Gastrocnemius medialis (tissue), 4 donors: Measurements from ENCODE around the gene SKIC8. TPM values are rescaled to one million over a fixed set of nuclear protein-coding genes. Genes with fewer than 3 reads are reported as not detected.

ENCODE experiments used
- ATAC-seq, 2 donors: fragments of 150-250 bp; one replicate each; pipeline ENCODE4 v1.9.1; 2016
- DNase-seq, 2 donors: peaks; one replicate each; pipeline ENCODE4 v3.0.0-alpha.2; 2019
- H3K27ac ChIP-seq, 4 donors: fragments of 200-600 bp; sonication (generic); 1 replicate in 1 of 4; 2 replicates in 3 of 4; pipeline ENCODE4 v1.5.1; 2016 to 2018; ENCODE audit warnings: mild to moderate bottlenecking in 2 of 4, moderate library complexity in 1 of 4
- H3K27me3 ChIP-seq, 3 donors: fragments of 200-600 bp; sonication (generic) in 2 of 3; 1 replicate in 1 of 3; 2 replicates in 2 of 3; pipeline versions ENCODE4 v1.5.1 to v1.6.0; 2016 to 2019; ENCODE audit warnings: mild to moderate bottlenecking in 1 of 3, moderate library complexity in 1 of 3
- H3K36me3 ChIP-seq, 2 donors: fragments of 200-600 bp; sonication (generic) in 1 of 2; one replicate each; pipeline ENCODE4 v1.5.1; 2017 to 2018
- H3K4me1 ChIP-seq, 2 donors: fragments of 200-600 bp; sonication (generic) in 1 of 2; one replicate each; pipeline ENCODE4 v1.5.1; 2016 to 2017; ENCODE audit warnings: mild to moderate bottlenecking in 2 of 2
- H3K4me3 ChIP-seq, 4 donors: fragments of 200-600 bp; sonication (generic) in 3 of 4; 1 replicate in 1 of 4; 2 replicates in 3 of 4; pipeline ENCODE4 v1.5.1; 2016 to 2019; ENCODE audit warnings: mild to moderate bottlenecking in 2 of 4
- H3K9me3 ChIP-seq, 3 donors: fragments of 200-600 bp; sonication (generic) in 2 of 3; 1 replicate in 1 of 3; 2 replicates in 2 of 3; pipeline ENCODE4 v1.5.1; 2016 to 2019
- POLR2A ChIP-seq, 2 donors: fragments of 450-650 bp; IDR thresholded peaks; one replicate each; pipeline ENCODE4 v1.6.1; 2017; ENCODE audit warnings: antibody characterized with exemption in 2 of 2, mild to moderate bottlenecking in 2 of 2, moderate library complexity in 2 of 2
- in situ Hi-C, 4 donors: fragments of 200-750 bp; cut with MboI; loops; one replicate each; pipeline versions ENCODE4 v1.15.0 to v1.8.0; 2017; ENCODE audit warnings: low sequenced_read_pairs in 4 of 4
- intact Hi-C: fragments of 100-400 bp; cut with DNase I; formaldehyde crosslinking; loops from one replicate; pipeline ENCODE4 v1.15.1; 2023; ENCODE audit warnings: low total_unique reads
- total RNA-seq, 4 donors: library from RNA; depleted of rRNA; stranded (reverse); fragments of >200 nt; gene quantifications; one replicate each; pipeline versions ENCODE4 v1.1.0 to v1.2.3, GENCODE V29; 2016
- TF ChIP-seq, protein P1 (sequence below), 5 experiments: fragments of 450-650 bp in 3 of 5; fragments of 200-600 bp in 2 of 5; sonication (generic) in 2 of 5; IDR thresholded peaks in 4 of 5; conservative IDR thresholded peaks in 1 of 5; 1 replicate in 4 of 5; 2 replicates in 1 of 5; pipeline ENCODE4 v1.5.1; 2016 to 2019; ENCODE audit warnings: antibody characterized with exemption in 5 of 5, mild to moderate bottlenecking in 3 of 5, moderate library complexity in 3 of 5

Gene SKIC8
- total RNA-seq, 4 donors from 2014 or later = 36.9 to 48.6 (median 42.7) TPM

DNA sequence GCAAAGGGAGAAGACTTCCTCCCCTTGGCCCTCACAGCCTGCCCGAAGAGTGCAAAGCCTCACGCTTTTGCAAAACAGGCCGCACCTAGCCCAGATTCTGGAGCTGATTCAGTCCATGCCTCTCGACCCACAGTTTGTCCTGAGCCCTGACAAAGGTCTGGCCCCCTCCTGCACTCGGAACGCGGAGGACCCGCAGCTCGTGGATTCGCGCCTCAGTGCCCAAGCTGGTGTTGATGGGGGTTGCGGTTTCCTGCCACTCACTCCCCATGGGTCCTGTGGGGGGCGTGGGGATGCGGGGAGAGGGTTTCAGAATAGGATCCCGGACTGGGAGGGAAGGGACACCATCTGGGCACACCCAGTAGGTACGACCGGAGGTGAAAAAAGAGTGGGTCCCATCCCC is 40.1 kb upstream of the SKIC8 start:
- Histone ChIP-seq H3K4me3 (no peak overlapping the region), H3K36me3 (no peaks in the 10 kb centered on the region), H3K9me3 (no peaks in the 10 kb centered on the region), H3K4me1 (peaks cover 7 to 8% of the 10 kb centered on the region in 2 donors), H3K27ac (no peak overlapping the region), H3K27me3 (peaks cover 43 to 53% (median 44%) of the 10 kb centered on the region in 3 donors)
- TF ChIP-seq, protein P1, sequence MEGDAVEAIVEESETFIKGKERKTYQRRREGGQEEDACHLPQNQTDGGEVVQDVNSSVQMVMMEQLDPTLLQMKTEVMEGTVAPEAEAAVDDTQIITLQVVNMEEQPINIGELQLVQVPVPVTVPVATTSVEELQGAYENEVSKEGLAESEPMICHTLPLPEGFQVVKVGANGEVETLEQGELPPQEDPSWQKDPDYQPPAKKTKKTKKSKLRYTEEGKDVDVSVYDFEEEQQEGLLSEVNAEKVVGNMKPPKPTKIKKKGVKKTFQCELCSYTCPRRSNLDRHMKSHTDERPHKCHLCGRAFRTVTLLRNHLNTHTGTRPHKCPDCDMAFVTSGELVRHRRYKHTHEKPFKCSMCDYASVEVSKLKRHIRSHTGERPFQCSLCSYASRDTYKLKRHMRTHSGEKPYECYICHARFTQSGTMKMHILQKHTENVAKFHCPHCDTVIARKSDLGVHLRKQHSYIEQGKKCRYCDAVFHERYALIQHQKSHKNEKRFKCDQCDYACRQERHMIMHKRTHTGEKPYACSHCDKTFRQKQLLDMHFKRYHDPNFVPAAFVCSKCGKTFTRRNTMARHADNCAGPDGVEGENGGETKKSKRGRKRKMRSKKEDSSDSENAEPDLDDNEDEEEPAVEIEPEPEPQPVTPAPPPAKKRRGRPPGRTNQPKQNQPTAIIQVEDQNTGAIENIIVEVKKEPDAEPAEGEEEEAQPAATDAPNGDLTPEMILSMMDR (IDR thresholded peaks at IDR 0.05 in 4 of 5, conservative IDR thresholded peaks at IDR 0.05 in 1 of 5) = no peak
- TF ChIP-seq POLR2A (IDR thresholded peaks at IDR 0.05) = no peak
- ATAC-seq (no peak), DNase-seq (no peak)
- intact Hi-C loops = no loop called here
- in situ Hi-C loops = no loop called here

DNA sequence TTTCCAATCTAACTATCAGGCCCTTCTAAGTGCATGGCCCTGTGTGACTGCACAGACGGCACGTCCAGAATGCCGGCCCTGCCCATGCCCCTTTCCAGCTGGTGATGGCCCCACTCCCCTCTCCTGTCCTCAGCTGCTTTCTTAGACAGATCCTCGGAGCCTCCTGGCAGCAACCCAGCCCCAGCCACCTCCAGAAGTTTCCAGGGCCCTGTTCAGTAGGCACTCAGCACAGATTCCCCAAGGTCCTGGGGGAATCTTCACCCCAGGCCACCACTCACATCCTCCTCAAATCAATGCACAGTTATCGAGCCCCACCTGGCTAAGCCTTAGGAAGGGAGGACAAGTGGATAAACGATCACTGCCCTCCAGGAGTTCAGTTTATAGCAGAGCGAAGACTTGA is 39.4 kb upstream of the SKIC8 start:
- H3K4me1 ChIP-seq = peaks cover 7 to 8% of the 10 kb centered on the region in 2 donors
- H3K27ac ChIP-seq = no peak overlapping the region
- no peaks in the 10 kb centered on the region for H3K9me3 ChIP-seq
- DNase-seq = no peak
- H3K27me3 ChIP-seq = peaks cover 43 to 53% (median 44%) of the 10 kb centered on the region in 3 donors
- H3K4me3 ChIP-seq = no peak overlapping the region
- TF ChIP-seq POLR2A (IDR thresholded peaks at IDR 0.05) = no peak
- TF ChIP-seq, protein P1 (IDR thresholded peaks at IDR 0.05 in 4 of 5, conservative IDR thresholded peaks at IDR 0.05 in 1 of 5) = no peak
- in situ Hi-C loops = no loop called here
- intact Hi-C loops = no loop called here
- no peaks in the 10 kb centered on the region for H3K36me3 ChIP-seq
- no peak for ATAC-seq

DNA sequence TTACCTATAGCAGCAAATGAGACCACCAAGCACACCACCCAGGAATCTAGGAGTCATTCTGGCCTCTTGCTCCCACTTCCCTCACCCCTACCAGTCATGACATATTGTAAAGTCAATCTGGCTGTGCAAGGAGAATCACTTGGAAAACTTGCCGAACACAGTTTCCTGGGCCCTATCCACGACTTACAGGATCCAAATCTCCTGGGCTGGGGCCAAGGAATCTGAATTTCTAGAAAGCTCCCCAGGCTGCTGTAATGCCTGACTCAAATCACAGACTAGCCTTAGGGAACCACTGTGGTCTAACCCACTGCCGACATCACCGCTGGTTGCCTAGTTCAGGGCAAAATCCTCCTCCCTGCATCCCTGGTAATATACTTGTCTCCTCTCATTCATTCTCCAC is 36.6 kb upstream of the SKIC8 start:
- no peak for DNase-seq
- Histone ChIP-seq H3K36me3 (no peaks in the 10 kb centered on the region), H3K4me1 (peaks cover 2 to 5% of the 10 kb centered on the region in 2 donors), H3K27ac (no peak overlapping the region), H3K9me3 (no peaks in the 10 kb centered on the region), H3K4me3 (no peak overlapping the region), H3K27me3 (peaks cover 30 to 36% (median 33%) of the 10 kb centered on the region in 3 donors)
- TF ChIP-seq POLR2A (IDR thresholded peaks at IDR 0.05) = no peak
- TF ChIP-seq, protein P1 (IDR thresholded peaks at IDR 0.05 in 4 of 5, conservative IDR thresholded peaks at IDR 0.05 in 1 of 5) = no peak
- ATAC-seq = no peak
- intact Hi-C loops = no loop called here
- in situ Hi-C loops = no loop called here

DNA sequence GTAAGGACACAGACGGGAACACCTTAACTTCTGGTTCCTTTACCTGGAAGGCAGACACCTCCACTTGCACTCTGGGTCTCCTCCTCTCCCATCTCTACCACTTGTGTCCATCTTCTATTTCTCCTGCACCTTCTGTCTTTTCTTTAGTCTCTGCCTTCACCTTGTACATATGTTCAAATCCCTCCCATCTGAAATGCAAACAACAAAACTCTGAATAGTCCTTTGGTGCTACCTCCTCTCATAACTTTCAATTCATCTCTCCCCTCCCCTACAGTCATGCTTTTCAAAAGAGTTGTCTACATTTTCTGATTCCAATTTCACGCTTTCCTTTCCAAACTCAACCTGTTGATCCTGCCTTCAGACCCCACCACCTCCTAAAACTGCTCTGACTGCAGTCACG is 35.4 kb upstream of the SKIC8 start:
- Histone ChIP-seq H3K27me3 (peaks cover 19 to 25% (median 21%) of the 10 kb centered on the region in 3 donors), H3K4me1 (no peaks in the 10 kb centered on the region), H3K36me3 (no peaks in the 10 kb centered on the region), H3K9me3 (no peaks in the 10 kb centered on the region), H3K4me3 (no peak overlapping the region), H3K27ac (no peak overlapping the region)
- ATAC-seq = no peak
- TF ChIP-seq POLR2A (IDR thresholded peaks at IDR 0.05) = no peak
- TF ChIP-seq, protein P1 (IDR thresholded peaks at IDR 0.05 in 4 of 5, conservative IDR thresholded peaks at IDR 0.05 in 1 of 5) = no peak
- DNase-seq = no peak
- intact Hi-C loops (no loop called here), in situ Hi-C loops (no loop called here)

DNA sequence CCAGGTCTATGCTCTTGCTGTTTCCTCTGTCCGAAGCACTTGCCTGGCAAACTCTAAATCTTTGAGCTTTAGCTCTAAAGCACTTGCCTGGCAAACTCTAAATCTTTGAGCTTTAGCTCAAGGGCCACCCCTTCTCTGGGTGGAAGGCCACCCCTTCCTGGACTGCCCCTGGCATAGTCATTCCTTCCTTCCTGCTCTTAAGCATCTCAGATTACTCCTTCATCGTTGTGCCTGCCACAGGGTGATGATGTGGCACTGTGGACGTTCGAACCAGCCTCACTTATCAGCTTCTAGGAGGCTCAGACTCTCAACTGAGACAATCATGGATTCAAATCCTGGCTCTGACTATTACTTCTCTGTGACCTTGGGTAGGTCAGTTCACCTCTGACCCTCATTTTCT is 30.2 kb upstream of the SKIC8 start:
- in situ Hi-C loops (no loop called here), intact Hi-C loops (no loop called here)
- H3K4me3 ChIP-seq = no peak overlapping the region
- H3K36me3 ChIP-seq = no peaks in the 10 kb centered on the region
- H3K9me3 ChIP-seq = no peaks in the 10 kb centered on the region
- ATAC-seq = no peak
- H3K27ac ChIP-seq = no peak overlapping the region
- H3K27me3 ChIP-seq = no peaks in the 10 kb centered on the region
- no peak for DNase-seq
- TF ChIP-seq, protein P1 (IDR thresholded peaks at IDR 0.05 in 4 of 5, conservative IDR thresholded peaks at IDR 0.05 in 1 of 5) = no peak
- no peak for TF ChIP-seq POLR2A (IDR thresholded peaks at IDR 0.05)
- H3K4me1 ChIP-seq = no peaks in the 10 kb centered on the region
